Right ventricle myocardium inferior (tissue), 1 donor: ENCODE data around the gene PRSS57. TPM values are rescaled to one million over a fixed set of nuclear protein-coding genes. Genes with fewer than 3 reads are reported as not detected.
"Not testable (repeated sequence)": the region's sequence is repeated elsewhere in the genome, so short reads cannot be mapped to it uniquely, and the experiment has no call there.

Source experiments
- ATAC-seq: fragments of 200-7000 bp; cut with Tn5 transposase; one replicate; pipeline ENCODE4 v1.9.1; 2020; ENCODE audit warnings: mild to moderate bottlenecking, moderate library complexity
- DNase-seq: peaks from one replicate; pipeline ENCODE4 v3.0.0; 2021; ENCODE audit errors: missing footprints
- intact Hi-C: fragments of 100-400 bp; cut with DNase I; formaldehyde crosslinking; loops from one replicate; pipeline ENCODE4 v1.11.0; 2022
- total RNA-seq: library from RNA; stranded (reverse); fragmentation: NEBNext Ultra II Directional; extraction: Animal tissue kit (Norgen Biotek cat#: 25700); gene quantifications from one replicate; pipeline ENCODE4 v1.2.1, GENCODE V29; 2021
- donor health status: DM: no; HTN: yes; CAD: no; lungs with severe emphysema.

PRSS57 gene
- total RNA-seq, 1 donor from 2014 or later, result not detected

DNA sequence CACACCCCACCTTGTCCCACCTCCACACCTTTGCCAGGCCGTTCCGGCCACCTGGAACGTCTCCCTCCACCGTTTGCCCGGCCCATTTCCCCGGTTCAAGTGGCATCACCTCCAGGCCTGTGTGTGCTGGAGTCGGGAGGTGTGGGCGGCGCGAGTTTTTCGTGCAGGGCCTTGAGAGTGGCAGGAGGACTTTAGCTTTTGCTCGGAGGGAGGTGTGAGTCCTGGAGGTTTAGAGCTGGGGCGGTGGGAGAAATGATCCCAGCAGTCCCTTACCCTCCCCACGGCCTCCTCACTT lies 9.1 kb upstream of the PRSS57 start:
- ATAC-seq, result no peak
- intact Hi-C loops, result no loop called here
- DNase-seq, result no peak

DNA sequence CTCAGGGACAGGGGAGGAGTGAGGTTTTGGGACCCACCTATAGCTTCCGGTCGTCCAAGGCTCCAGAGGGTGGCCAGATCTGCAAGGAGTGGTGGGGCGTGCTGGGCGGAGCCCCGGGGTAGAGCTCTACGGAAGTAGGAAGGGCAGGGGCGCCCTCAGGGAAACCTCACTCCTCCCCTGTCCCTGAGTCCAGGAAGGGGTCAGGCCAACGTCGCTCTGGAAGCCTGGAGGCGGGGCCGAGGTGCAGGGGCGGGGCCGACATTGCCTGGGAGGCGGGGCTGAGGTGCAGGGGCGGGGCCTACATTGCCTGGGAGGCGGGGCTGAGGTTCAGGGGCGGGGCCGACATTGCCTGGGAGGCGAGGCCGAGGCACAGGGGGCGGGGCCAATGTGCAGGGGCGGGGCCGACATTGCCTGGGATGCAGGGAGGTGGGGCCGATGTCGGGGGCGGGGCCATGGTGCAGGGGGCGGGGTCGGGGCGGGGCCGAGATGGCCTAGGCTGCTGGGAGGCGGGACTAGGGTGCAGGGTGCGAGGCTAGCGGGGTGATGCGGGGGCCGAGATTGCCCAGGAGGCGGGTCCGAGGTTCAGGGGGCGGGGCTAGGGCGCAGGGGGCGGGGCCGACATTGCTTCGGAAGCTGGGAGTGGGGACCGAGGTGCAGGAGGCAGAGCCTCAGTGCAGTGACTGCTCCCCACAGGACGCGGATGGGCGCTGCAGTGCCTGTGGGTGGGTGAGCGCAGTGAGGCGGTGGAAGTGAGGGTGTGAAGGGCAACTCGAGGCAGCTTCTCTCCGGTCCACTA lies 8.6 kb upstream of the PRSS57 start:
- ATAC-seq (peak; percentile 76), DNase-seq (peak; percentile 93)
- intact Hi-C loops, result no loop called here

DNA sequence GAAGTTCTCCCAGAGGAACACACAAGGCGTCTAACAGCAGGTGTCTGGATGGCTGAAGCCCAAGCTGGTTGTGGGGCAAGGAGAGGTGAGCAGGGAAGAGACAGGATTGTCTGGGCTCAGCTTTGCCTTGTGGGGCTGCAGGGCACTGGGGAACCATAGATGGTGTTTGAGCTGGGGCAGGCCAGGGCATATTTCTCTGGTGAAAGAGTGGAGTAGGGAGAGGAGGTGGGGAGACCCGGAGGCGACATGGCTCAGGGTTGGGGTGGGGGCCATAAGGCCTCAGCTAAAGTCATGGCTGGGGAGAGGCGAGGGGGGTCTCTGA lies 8.0 kb upstream of the PRSS57 start:
- ATAC-seq (no peak), DNase-seq (no peak)
- intact Hi-C loops, result no loop called here

DNA sequence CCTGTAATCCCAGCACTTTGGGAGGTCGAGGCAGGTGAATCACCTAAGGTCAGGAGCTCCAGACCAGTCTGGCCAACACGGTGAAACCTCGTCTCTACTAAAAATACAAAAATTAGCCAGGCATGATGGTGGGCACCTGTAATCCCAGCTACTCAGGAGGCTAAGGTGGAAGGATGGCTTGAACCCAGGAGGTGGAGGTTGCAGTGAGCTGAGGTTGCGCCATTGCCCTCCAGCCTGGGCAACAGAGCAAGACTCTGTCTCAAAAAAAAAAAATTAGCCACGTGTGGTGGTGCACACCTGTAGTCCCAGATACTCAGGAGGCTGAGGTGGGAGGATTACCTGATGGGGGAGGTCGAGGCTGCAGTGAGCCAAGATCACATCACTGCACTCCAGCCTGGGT lies 7.6 kb upstream of the PRSS57 start:
- DNase-seq, ATAC-seq, intact Hi-C loops: not testable (repeated sequence)

GRCh38 chr19:699885-700284 lies 4.6 kb upstream of the PRSS57 start:
- ATAC-seq, intact Hi-C loops, DNase-seq: not testable (repeated sequence)

DNA sequence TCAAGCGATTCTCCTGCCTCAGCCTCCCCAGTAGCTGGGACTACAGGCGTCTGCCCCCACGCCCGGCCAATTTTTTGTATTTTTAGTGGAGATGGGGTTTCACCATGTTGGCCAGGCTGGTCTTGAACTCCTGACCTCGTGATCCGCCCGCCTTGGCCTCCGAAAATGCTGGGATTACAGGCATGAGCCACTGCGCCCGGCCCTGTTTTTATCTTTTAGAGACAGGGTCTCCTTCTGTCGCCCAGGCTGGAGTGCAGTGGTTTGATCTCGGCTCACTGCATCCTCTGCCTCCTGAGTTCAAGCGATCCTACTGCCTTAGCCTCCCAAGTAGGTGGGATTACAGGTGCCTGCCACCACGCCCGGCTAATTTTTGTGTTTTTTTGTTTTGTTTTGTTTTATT lies 3.3 kb upstream of the PRSS57 start:
- ATAC-seq, intact Hi-C loops, DNase-seq: not testable (repeated sequence)

DNA sequence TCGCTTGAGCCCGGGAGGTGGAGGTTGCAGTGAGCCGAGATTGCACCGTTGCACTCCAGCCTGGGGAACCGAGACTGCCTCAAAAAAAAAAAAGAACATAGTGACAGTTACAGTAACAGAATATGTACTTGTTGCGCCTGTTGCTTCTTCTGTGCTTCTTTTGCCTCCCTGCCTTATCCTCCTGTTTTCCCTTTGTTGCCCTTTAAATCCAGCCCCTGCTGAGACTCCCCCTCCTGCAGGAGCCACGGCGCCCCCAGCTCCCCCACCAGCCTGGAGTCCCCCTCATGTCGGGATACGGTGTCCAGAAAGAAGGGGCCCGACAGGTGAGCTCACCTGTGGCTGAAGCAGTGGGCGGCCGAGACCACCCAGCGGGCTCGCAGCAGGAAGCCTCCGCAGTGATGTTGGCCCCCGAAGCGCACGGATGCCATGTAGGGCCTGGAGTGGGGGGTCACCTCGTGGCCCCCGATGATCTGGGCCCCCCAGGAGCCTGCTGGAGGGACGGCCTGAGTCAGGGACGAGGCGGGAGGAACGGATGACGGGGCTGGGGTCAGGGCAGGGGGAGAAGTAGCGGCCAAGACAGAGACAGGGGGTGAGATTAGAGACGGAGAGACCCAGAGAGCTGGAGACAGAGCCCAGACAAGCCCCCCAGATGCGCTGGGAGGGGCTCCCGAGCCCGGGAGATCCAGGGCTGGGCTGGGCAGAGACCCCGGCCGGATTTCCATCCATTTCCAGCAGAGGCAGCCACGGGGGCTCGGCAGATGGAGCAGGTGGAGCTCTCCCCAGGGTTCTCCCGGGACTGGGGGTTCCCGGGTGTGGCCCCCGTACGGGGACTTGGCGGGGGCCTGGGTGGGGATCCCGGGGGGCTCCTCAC lies 536 bp downstream of the PRSS57 start:
- intact Hi-C loops, result no loop called here
- ATAC-seq (no peak), DNase-seq (no peak)

DNA sequence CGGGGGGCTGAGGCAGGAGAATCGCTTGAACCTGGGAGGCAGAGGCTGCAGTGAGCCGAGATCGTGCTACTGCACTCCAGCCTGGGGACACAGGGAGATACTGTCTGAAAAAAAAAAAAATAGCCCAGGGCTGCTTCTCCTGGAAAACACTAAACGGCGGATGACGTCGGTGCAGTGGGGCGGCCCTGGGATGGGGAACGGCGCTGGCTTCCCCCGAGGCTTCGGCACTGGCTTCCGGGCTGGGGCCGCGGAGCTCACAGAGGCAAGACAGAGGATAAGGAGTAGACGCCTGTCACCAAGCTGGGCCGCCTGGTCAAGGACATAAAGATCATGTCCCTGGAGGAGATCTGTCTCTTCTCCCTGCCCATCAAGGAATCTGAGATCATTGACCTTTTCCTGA lies 5.0 kb downstream of the PRSS57 start:
- peak; percentile 76 for DNase-seq

DNA sequence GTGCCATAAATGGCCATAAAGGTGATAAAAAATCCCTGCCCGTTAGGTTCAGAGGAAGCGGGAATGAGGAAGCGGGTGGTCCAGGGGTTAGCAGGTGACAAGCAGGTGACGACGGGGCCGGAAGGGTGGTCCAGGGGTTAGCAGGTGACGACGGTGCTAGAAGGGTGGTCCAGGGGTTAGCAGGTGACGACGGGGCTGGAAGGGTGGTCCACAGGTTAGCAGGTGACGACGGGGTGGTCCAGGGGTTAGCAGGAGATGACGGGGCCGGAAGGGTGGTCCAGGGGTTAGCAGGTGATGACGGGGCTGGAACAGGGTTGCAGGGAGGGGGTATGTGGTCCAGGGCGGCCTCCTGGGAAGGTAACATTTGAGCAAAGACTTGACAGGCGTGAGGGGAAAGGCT lies 6.3 kb downstream of the PRSS57 start:
- DNase-seq, result no peak
- ATAC-seq, result no peak
- intact Hi-C loops, result no loop called here

More for the DNA sequence above, 5.0 kb downstream of the PRSS57 start:
- peak; percentile 73 for ATAC-seq
- intact Hi-C loops, result no loop called here

DNA sequence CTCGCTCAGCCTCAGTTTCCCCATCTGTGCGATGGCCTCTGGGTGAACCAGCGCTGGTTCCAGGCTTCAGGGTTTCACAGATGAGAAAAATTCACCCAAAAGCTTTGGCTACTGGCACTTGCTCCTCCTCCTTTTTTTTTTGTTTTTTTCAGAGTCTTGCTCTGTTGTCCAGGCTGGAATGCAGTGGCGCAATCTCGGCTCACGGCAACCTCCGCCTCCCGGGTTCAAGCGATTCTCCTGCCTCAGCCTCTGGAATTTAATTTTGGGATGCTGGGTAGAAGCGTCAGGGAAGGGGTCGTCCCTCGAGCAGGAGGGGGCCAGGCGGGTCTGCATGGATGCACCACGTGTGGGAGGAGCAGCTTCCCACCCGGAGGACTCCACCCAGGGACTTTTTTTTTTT lies 7.0 kb downstream of the PRSS57 start:
- DNase-seq (no peak), ATAC-seq (no peak)
- intact Hi-C loops, result no loop called here

DNA sequence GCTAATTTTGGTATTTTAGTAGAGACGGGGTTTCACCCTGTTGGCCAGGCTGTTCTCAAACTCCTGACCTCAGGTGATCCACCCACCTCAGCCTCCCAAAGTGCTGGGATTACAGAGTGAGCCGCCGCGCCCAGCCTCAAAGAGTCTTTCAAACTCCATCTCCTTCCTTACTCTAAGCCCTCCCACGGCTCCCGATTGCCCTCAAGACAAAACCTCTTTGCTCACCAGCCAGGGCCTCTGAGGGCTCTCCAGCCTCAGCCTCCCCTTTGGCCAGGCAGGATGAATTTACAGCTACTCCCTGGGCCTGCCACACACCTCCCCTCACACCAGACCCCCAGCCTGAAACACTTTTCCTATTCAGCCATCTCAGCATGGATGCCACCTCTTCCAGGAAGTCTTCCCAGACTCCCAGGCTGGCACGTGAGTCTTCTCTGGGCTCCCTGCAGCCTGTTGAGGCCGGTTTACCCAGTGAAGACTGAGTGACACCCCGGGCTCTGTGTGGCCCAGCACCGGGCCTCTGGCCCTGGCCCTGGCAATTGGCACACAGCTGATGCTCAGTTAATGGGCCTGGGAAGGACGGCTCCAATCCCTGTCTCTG lies 7.6 kb downstream of the PRSS57 start:
- ATAC-seq (no peak), DNase-seq (no peak)
- intact Hi-C loops, result no loop called here

DNA sequence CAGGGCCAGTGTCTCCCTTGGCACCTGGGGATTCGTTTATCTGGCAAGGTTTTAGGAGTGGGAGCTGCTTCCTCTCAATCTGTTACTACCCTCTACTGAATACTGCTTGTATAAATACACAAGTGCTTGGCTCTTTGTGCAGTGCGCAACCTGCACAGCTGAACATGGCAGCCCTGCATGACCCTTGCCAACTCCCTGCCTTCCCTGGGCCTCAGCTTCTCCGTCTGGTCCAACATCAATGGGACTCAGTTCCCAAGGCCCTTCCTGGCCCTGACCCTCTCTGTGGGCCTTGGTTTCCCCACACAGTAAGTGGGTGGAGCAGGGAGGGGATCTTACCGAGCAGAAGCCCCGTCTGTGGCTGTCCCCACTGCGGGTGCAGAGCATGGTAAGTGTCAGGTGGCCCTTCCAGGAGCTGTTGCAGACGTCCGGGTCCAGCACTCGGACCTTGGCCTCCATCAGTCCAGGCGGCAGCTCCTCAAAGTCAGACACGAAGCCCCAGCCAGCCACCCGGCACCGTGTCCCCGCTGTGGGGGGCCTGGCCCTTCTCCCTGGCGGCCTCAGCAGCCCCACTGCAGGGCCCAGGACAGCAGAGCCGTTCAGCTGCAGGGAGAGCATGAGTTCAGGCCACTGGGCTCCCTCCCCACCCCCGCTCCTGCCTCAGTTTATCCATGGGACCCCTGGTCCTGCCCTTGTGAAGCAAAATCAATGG lies 8.5 kb downstream of the PRSS57 start:
- DNase-seq (no peak), ATAC-seq (no peak)
- intact Hi-C loops, result no loop called here

GRCh38 chr19:685454-685931 lies 9.8 kb downstream of the PRSS57 start:
- DNase-seq (no peak), ATAC-seq (no peak)
- intact Hi-C loops, result no loop called here

DNA sequence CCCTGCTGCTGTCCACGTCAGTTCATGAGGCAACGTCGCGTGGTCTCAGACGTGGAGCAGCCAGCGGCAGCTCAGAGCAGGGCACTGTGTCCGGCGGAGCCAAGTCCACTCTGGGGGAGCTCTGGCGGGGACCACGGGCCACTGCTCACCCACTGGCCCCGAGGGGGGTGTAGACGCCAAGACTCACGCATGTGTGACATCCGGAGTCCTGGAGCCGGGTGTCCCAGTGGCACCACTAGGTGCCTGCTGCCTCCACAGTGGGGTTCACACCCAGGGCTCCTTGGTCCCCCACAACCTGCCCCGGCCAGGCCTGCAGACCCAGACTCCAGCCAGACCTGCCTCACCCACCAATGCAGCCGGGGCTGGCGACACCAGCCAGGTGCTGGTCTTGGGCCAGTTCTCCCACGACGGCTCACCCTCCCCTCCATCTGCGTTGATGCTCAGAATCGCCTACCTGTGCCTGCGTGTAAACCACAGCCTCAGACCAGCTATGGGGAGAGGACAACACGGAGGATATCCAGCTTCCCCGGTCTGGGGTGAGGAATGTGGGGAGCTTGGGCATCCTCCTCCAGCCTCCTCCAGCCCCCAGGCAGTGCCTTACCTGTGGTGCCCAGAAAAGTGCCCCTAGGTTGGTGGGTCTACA lies 12.5 kb downstream of the PRSS57 start:
- no peak for ATAC-seq
- no peak for DNase-seq
- intact Hi-C loops, result no loop called here

GRCh38 chr19:681029-682019 lies 13.9 kb downstream of the PRSS57 start:
- DNase-seq, result peak; percentile 82
- intact Hi-C loops, result no loop called here
- no peak for ATAC-seq

- peak; percentile 89 for ATAC-seq
- peak; percentile 100 for DNase-seq
- intact Hi-C loops, result loop anchor here (1.0 kb wide), 1 partner anchor 17 kb away; the partner anchor contains the start of gene RNF126
Observed at GRCh38 chr19:680287-681028, 14.8 kb downstream of the PRSS57 start.
